Omental fat pad (tissue), 4 donors: Measurements from ENCODE around the gene WDFY1. TPM values are rescaled to one million over a fixed set of nuclear protein-coding genes. Genes with fewer than 3 reads are reported as not detected.

Experiments used
- ATAC-seq: fragments of 150-250 bp; one replicate; pipeline ENCODE4 v1.9.1; 2016; ENCODE audit warnings: mild to moderate bottlenecking, moderate library complexity; ENCODE audit not compliant: low FRiP score
- DNase-seq: peaks from one replicate; pipeline ENCODE4 v3.0.0-alpha.2; 2019; ENCODE audit warnings: low spot score
- total RNA-seq, 4 donors: library from RNA; depleted of rRNA; stranded (reverse); fragments of >200 nt; gene quantifications; one replicate each; pipeline ENCODE4 v1.1.0, GENCODE V29; 2016
- TF ChIP-seq, protein P1 (sequence below), 3 donors: fragments of 450-650 bp; IDR thresholded peaks; one replicate each; pipeline ENCODE4 v1.5.1; 2016 to 2017; ENCODE audit warnings: antibody characterized with exemption in 3 of 3, mild to moderate bottlenecking in 3 of 3, moderate library complexity in 2 of 3

The WDFY1 gene
- total RNA-seq, 4 donors from 2014 or later, result 44.7 to 85.6 (median 54.2) TPM

DNA sequence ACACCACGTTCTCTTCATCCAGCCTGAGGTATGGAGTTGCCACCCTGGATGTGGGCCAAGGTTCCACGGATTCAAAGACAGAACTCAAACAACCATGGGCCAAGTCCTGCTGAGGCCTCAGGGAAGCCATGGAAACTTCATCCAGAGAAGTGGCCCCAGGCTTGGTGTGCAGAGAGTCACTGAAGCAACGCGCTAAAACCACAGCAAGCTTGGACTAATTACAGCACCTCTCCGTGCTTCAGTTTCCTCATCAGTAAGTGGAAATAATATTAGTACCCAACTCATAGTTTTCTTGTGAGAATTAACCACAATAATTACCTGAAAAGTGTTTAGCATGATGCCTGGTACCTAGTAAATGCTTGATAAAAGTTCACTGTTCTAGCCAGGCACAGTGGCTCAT lies 88.6 kb downstream of the WDFY1 start:
- no peak for DNase-seq
- no peak for ATAC-seq
- TF ChIP-seq, protein P1, sequence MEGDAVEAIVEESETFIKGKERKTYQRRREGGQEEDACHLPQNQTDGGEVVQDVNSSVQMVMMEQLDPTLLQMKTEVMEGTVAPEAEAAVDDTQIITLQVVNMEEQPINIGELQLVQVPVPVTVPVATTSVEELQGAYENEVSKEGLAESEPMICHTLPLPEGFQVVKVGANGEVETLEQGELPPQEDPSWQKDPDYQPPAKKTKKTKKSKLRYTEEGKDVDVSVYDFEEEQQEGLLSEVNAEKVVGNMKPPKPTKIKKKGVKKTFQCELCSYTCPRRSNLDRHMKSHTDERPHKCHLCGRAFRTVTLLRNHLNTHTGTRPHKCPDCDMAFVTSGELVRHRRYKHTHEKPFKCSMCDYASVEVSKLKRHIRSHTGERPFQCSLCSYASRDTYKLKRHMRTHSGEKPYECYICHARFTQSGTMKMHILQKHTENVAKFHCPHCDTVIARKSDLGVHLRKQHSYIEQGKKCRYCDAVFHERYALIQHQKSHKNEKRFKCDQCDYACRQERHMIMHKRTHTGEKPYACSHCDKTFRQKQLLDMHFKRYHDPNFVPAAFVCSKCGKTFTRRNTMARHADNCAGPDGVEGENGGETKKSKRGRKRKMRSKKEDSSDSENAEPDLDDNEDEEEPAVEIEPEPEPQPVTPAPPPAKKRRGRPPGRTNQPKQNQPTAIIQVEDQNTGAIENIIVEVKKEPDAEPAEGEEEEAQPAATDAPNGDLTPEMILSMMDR (IDR thresholded peaks at IDR 0.05), result no peak

DNA sequence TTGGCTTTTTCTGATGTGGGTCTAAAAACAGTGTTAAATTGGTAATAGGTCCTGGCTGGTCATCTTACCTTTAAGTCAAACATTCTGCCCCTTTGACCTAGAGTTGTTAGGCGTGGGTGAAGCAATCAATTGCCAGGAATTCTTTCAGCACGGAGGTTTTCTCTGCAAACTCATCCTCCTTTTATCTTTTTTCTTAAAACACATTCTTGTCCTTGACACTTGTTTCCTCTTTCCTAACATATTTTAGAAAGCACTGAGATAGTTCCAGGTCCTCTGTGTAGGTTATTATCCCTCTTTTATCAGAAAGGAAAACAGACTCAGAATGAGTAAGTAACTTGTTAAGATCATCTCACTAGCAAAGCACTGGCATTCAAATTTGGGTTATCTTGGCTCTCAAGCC lies 89.1 kb downstream of the WDFY1 start:
- no peak for DNase-seq
- TF ChIP-seq, protein P1 (IDR thresholded peaks at IDR 0.05), result no peak
- ATAC-seq, result peak; percentile 59

GRCh38 chr2:223855426-223855825 lies 89.7 kb downstream of the WDFY1 start:
- TF ChIP-seq, protein P1 (IDR thresholded peaks at IDR 0.05), result no peak
- no peak for DNase-seq

GRCh38 chr2:223854741-223855140 lies 90.4 kb downstream of the WDFY1 start:
- no peak for ATAC-seq
- DNase-seq, result no peak
- TF ChIP-seq, protein P1 (IDR thresholded peaks at IDR 0.05), result no peak

More at GRCh38 chr2:223855426-223855825, 89.7 kb downstream of the WDFY1 start:
- no peak for ATAC-seq

DNA sequence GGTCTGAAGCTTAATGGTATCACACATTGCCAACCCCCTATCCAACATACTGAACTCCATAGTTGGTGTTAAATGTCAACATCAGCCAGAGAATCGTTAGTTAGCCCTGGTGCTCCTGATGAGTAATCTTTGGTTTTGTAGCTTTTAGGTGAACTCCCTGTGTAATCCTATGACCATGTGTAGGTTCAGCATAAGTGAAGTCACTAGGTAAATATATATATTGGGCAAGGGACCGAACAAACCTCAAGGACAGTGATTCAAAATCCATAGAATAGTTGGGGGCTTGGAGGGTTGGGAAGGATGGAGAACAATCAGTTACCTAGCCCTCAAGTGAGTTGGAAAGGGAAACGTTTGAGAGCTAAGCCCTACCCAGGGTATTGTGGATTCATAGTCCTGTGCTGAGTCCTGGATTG lies 91.7 kb downstream of the WDFY1 start:
- TF ChIP-seq, protein P1 (IDR thresholded peaks at IDR 0.05), result no peak
- no peak for ATAC-seq
- DNase-seq, result no peak

DNA sequence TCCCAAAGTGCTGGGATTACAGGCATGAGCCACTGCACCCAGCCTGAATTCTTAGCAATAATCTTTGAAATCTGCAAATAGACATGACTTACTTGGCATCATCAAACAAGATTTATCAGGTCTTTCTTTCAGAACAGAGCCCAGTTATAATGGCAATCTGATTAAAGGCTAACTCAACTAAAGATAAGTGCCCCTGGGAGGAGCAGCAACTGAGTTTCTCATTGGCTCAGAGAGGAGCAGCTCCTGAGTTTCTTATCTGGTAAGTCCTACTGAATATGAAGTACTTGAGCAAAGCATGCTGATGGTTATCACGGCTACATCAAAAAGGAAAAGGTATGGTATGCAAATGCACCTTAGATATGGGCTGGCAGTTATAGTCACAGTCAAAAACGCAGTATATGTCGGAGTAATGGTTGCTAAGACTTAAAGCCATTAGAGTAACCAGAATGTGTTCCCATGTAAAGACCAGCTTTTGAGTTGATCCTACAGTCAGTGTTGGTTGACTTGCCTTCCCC lies 92.8 kb downstream of the WDFY1 start:
- no peak for ATAC-seq
- TF ChIP-seq, protein P1 (IDR thresholded peaks at IDR 0.05), result no peak
- DNase-seq, result no peak

DNA sequence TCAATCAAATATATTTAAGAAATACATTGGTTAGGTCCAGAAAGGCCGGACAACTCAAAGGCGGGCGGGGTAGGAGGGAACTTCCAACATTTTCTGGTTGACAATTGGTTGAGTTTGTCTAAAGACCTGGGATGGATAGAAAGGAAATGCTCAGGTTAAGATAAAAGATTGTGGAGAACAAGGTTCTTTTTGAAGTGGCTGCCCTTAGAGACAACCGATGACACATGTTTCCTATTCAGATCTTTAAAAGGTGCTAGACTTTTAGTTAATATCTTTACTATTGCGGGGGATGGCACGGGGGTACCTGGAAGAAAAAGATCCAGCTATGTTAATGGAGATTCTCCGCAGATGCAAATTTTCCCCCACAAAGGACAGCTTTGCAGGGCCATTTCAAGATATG lies 97.7 kb downstream of the WDFY1 start:
- TF ChIP-seq, protein P1 (IDR thresholded peaks at IDR 0.05), result no peak
- DNase-seq (no peak), ATAC-seq (no peak)
